Measurements from ENCODE around the gene UBE2QL1.

UBE2QL1 gene

GRCh38 chr5:6496636-6497035, 48.0 kb downstream of the UBE2QL1 start:
- FAIRE-seq (no peak), DNase-seq (ENCODE audit: insufficient read length, low spot score) (no peak)
- TF ChIP-seq SPI1 (IDR thresholded peaks at IDR 0.05; ENCODE audit: low read depth, low read length) (no peak), POLR2A (IDR thresholded peaks at IDR 0.05; ENCODE audit: low read depth, low read length) (no peak), TAF1 (IDR thresholded peaks at IDR 0.05; ENCODE audit: low read depth, low read length) (no peak), POLR2AphosphoS5 (IDR thresholded peaks at IDR 0.05; ENCODE audit: low read depth, low read length) (no peak), PAX5 (IDR thresholded peaks at IDR 0.05; ENCODE audit: insufficient read depth, low read length, severe bottlenecking) (no peak), POU2F2 (IDR thresholded peaks at IDR 0.05; ENCODE audit: low read depth, low read length) (no peak)

- FAIRE-seq (peak; percentile 67), DNase-seq (ENCODE audit: insufficient read length, low spot score) (no peak)
- no peak for TF ChIP-seq PAX5 (IDR thresholded peaks at IDR 0.05; ENCODE audit: insufficient read depth, low read length, severe bottlenecking)
- TF ChIP-seq POU2F2 (IDR thresholded peaks at IDR 0.05; ENCODE audit: low read depth, low read length), result no peak
- TF ChIP-seq POLR2A (IDR thresholded peaks at IDR 0.05; ENCODE audit: low read depth, low read length), result no peak
- TF ChIP-seq TAF1 (IDR thresholded peaks at IDR 0.05; ENCODE audit: low read depth, low read length), result no peak
- no peak for TF ChIP-seq SPI1 (IDR thresholded peaks at IDR 0.05; ENCODE audit: low read depth, low read length)
- TF ChIP-seq POLR2AphosphoS5 (IDR thresholded peaks at IDR 0.05; ENCODE audit: low read depth, low read length), result no peak
These were observed 48.6 kb downstream of the UBE2QL1 start for GRCh38 chr5:6497262-6497661.

- no peak for DNase-seq (ENCODE audit: insufficient read length, low spot score)
- FAIRE-seq, result no peak
- TF ChIP-seq POLR2AphosphoS5 (IDR thresholded peaks at IDR 0.05; ENCODE audit: low read depth, low read length) (no peak), POLR2A (IDR thresholded peaks at IDR 0.05; ENCODE audit: low read depth, low read length) (no peak), SPI1 (IDR thresholded peaks at IDR 0.05; ENCODE audit: low read depth, low read length) (no peak), TAF1 (IDR thresholded peaks at IDR 0.05; ENCODE audit: low read depth, low read length) (no peak), PAX5 (IDR thresholded peaks at IDR 0.05; ENCODE audit: insufficient read depth, low read length, severe bottlenecking) (no peak), POU2F2 (IDR thresholded peaks at IDR 0.05; ENCODE audit: low read depth, low read length) (no peak)
These were observed 50.3 kb downstream of the UBE2QL1 start for GRCh38 chr5:6498968-6499367.

GRCh38 chr5:6501701-6502100, 53.0 kb downstream of the UBE2QL1 start:
- TF ChIP-seq SPI1 (IDR thresholded peaks at IDR 0.05; ENCODE audit: low read depth, low read length) (no peak), POLR2AphosphoS5 (IDR thresholded peaks at IDR 0.05; ENCODE audit: low read depth, low read length) (no peak), POLR2A (IDR thresholded peaks at IDR 0.05; ENCODE audit: low read depth, low read length) (no peak), PAX5 (IDR thresholded peaks at IDR 0.05; ENCODE audit: insufficient read depth, low read length, severe bottlenecking) (no peak), POU2F2 (IDR thresholded peaks at IDR 0.05; ENCODE audit: low read depth, low read length) (no peak), TAF1 (IDR thresholded peaks at IDR 0.05; ENCODE audit: low read depth, low read length) (no peak)
- FAIRE-seq (no peak), DNase-seq (ENCODE audit: insufficient read length, low spot score) (no peak)

GRCh38 chr5:6502421-6502820, 53.8 kb downstream of the UBE2QL1 start:
- DNase-seq (ENCODE audit: insufficient read length, low spot score) (no peak), FAIRE-seq (no peak)
- TF ChIP-seq TAF1 (IDR thresholded peaks at IDR 0.05; ENCODE audit: low read depth, low read length) (no peak), POU2F2 (IDR thresholded peaks at IDR 0.05; ENCODE audit: low read depth, low read length) (no peak), SPI1 (IDR thresholded peaks at IDR 0.05; ENCODE audit: low read depth, low read length) (no peak), POLR2A (IDR thresholded peaks at IDR 0.05; ENCODE audit: low read depth, low read length) (no peak), PAX5 (IDR thresholded peaks at IDR 0.05; ENCODE audit: insufficient read depth, low read length, severe bottlenecking) (no peak), POLR2AphosphoS5 (IDR thresholded peaks at IDR 0.05; ENCODE audit: low read depth, low read length) (no peak)

- TF ChIP-seq POU2F2 (IDR thresholded peaks at IDR 0.05; ENCODE audit: low read depth, low read length), result no peak
- no peak for TF ChIP-seq SPI1 (IDR thresholded peaks at IDR 0.05; ENCODE audit: low read depth, low read length)
- TF ChIP-seq POLR2A (IDR thresholded peaks at IDR 0.05; ENCODE audit: low read depth, low read length), result no peak
- TF ChIP-seq TAF1 (IDR thresholded peaks at IDR 0.05; ENCODE audit: low read depth, low read length), result no peak
- no peak for TF ChIP-seq POLR2AphosphoS5 (IDR thresholded peaks at IDR 0.05; ENCODE audit: low read depth, low read length)
- no peak for TF ChIP-seq PAX5 (IDR thresholded peaks at IDR 0.05; ENCODE audit: insufficient read depth, low read length, severe bottlenecking)
- DNase-seq (ENCODE audit: insufficient read length, low spot score) (no peak), FAIRE-seq (no peak)
These were observed 54.7 kb downstream of the UBE2QL1 start for GRCh38 chr5:6503342-6503741.

GRCh38 chr5:6504677-6505415, 56.2 kb downstream of the UBE2QL1 start:
- TF ChIP-seq POLR2AphosphoS5 (IDR thresholded peaks at IDR 0.05; ENCODE audit: low read depth, low read length), result no peak
- no peak for TF ChIP-seq POLR2A (IDR thresholded peaks at IDR 0.05; ENCODE audit: low read depth, low read length)
- no peak for TF ChIP-seq POU2F2 (IDR thresholded peaks at IDR 0.05; ENCODE audit: low read depth, low read length)
- TF ChIP-seq SPI1 (IDR thresholded peaks at IDR 0.05; ENCODE audit: low read depth, low read length), result no peak
- DNase-seq (ENCODE audit: insufficient read length, low spot score) (no peak), FAIRE-seq (no peak)

- TF ChIP-seq PAX5 (IDR thresholded peaks at IDR 0.05; ENCODE audit: insufficient read depth, low read length, severe bottlenecking) (no peak), POLR2A (IDR thresholded peaks at IDR 0.05; ENCODE audit: low read depth, low read length) (no peak)
- FAIRE-seq, result no peak
- no peak for DNase-seq (ENCODE audit: insufficient read length, low spot score)
These were observed 56.7 kb downstream of the UBE2QL1 start for GRCh38 chr5:6505416-6505755.

- TF ChIP-seq POLR2A (IDR thresholded peaks at IDR 0.05; ENCODE audit: low read depth, low read length) (no peak), POU2F2 (IDR thresholded peaks at IDR 0.05; ENCODE audit: low read depth, low read length) (no peak), PAX5 (IDR thresholded peaks at IDR 0.05; ENCODE audit: insufficient read depth, low read length, severe bottlenecking) (no peak), TAF1 (IDR thresholded peaks at IDR 0.05; ENCODE audit: low read depth, low read length) (no peak), POLR2AphosphoS5 (IDR thresholded peaks at IDR 0.05; ENCODE audit: low read depth, low read length) (no peak), SPI1 (IDR thresholded peaks at IDR 0.05; ENCODE audit: low read depth, low read length) (no peak)
- DNase-seq (ENCODE audit: insufficient read length, low spot score) (no peak), FAIRE-seq (no peak)
These were observed 57.3 kb downstream of the UBE2QL1 start for GRCh38 chr5:6505783-6506557.

Measured in GM12891 (cell line).